Measurements from ENCODE around the gene GLIPR2. TPM values are rescaled to one million over a fixed set of nuclear protein-coding genes. Genes with fewer than 3 reads are reported as not detected.
A peak's percentile ranks its signal among the peaks of the same experiment; 100 is the strongest.

Gene GLIPR2
- total and polyA plus RNA-seq, 2 of the 4 experiments (the other 2 are of a cell fraction): 35.8 to 43.3 TPM

DNA sequence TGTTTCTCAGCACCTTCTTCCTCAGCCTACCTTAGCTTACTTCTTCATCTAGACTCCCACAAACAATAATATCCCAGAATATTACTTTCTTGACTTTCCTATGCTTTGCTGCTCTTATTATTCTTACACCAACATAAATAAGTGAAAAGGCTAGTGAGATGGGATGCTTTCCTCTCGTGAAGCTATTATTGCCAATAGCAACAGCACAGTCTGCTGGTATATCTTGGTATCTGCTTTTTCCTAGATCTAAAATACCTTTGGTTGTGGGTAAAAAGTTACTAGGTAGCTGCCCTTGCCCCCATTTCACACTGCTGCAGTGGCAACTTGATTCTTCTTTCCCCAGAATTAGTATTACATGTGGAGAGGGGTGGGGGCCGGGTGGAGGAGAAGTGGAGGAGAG lies 26.1 kb upstream of the GLIPR2 start:
- Histone ChIP-seq H4K91ac (ENCODE audit: insufficient read depth, low read depth, low read length) (no peak overlapping the region), H2BK15ac (ENCODE audit: low read depth, low read length) (no peak overlapping the region), H4K20me1 (ENCODE audit: insufficient read depth, low read length) (no peaks in the 10 kb centered on the region), H3K9me1 (ENCODE audit: insufficient read depth, low read length) (no peaks in the 10 kb centered on the region; the same call in 1 of the 2 replicates), H3K9ac (ENCODE audit: low read depth, low read length) (no peak overlapping the region), H3K4me3 (ENCODE audit: insufficient read depth, low read depth, low read length) (no peak overlapping the region), H3K9me3 (ENCODE audit: control insufficient read depth, insufficient read depth, low read length) (no peaks in the 10 kb centered on the region), H3K36me3 (ENCODE audit: control insufficient read depth, insufficient read depth, low read length) (peaks cover 24% of the 10 kb centered on the region), H2AK9ac (replicated peaks; ENCODE audit: low read depth, low read length, poor library complexity) (no peak overlapping the region), H3K79me1 (ENCODE audit: low read depth in 1 of 2, low read length in 2 of 2) (no peaks in the 10 kb centered on the region; a peak in 1 of 4 replicates), H3K27ac (ENCODE audit: insufficient read depth, low read length) (no peak overlapping the region), H3K56ac (ENCODE audit: extremely low read depth, insufficient read depth, low read length) (no peak overlapping the region), H3K27me3 (ENCODE audit: control insufficient read depth, insufficient read depth, low read length) (no peaks in the 10 kb centered on the region), H3K18ac (ENCODE audit: low read depth, low read length) (no peak overlapping the region), H4K5ac (ENCODE audit: low read depth, low read length) (no peak overlapping the region), H4K8ac (ENCODE audit: low read depth in 2 of 2, low read length in 2 of 2) (no peak overlapping the region), H2AK5ac (ENCODE audit: low read depth, low read length) (no peak overlapping the region), H2BK5ac (ENCODE audit: low read depth, low read length, poor library complexity, severe bottlenecking) (no peak overlapping the region), H2BK20ac (ENCODE audit: low read depth, low read length) (no peak overlapping the region), H3K4me1 (ENCODE audit: control insufficient read depth, insufficient read depth, low read length) (peaks cover 2% of the 10 kb centered on the region; the same call in 1 of the 2 replicates), H2BK120ac (ENCODE audit: low read depth, low read length) (no peak overlapping the region), H3K4me2 (ENCODE audit: low read depth, low read length) (no peak overlapping the region), H3K23ac (ENCODE audit: low read depth, low read length) (no peak overlapping the region), H2AFZ (replicated peaks; ENCODE audit: low read length, poor library complexity) (no peak overlapping the region), H3K4ac (ENCODE audit: low read depth, low read length) (no peak overlapping the region), H3K14ac (replicated peaks; ENCODE audit: low read depth, low read length) (no peak overlapping the region)
- no TSS peak for BruUV-seq (replicated peaks)
- dilution Hi-C loops (cut with HindIII; ENCODE audit: low sequenced_read_pairs, unreplicated experiment) (no loop called here), in situ Hi-C loops (cut with MboI; ENCODE audit: low sequenced_read_pairs) (no loop called here), intact Hi-C loops (cut with micrococcal nuclease) (no loop called here)
- WGBS, 2 experiments (ENCODE audit: extremely low coverage in 2 of 2, insufficient read length in 1 of 2): no CpG with 5 or more reads among the region's 2 CpGs
- DNase-seq: no peak
- ChIA-PET POLR2A (ENCODE audit: unreplicated experiment) (no interaction called here), CTCF (no interaction called here)
- no peak for TF ChIP-seq FOS (IDR thresholded peaks at IDR 0.05; ENCODE audit: low read depth, low read length)
- TF ChIP-seq RAD21 (IDR thresholded peaks at IDR 0.05; ENCODE audit: low read length): peak; percentile 22; the same call in 1 of the 2 replicates
- TF ChIP-seq SMC3 (IDR thresholded peaks at IDR 0.05; ENCODE audit: low read depth, low read length): 0 out of 2 replicates have a peak, but pooled peaks have one; percentile 9
- TF ChIP-seq BHLHE40 (IDR thresholded peaks at IDR 0.05; ENCODE audit: low read depth, low read length): no peak
- no peak for ATAC-seq (ENCODE audit: low read depth)
